ENCODE data around the gene CYP4F11.

GRCh38 chr19:15979293-15979692 lies 45.0 kb upstream of the CYP4F11 start:
- no peak for TF ChIP-seq GATA2 (IDR thresholded peaks at IDR 0.05; ENCODE audit: low read depth, low read length)
- TF ChIP-seq GATA3 (IDR thresholded peaks at IDR 0.05; ENCODE audit: low read depth, low read length): no peak
